Renal cortical epithelial cell (primary cell): ENCODE measurements around the gene C6orf141. TPM values are rescaled to one million over a fixed set of nuclear protein-coding genes. Genes with fewer than 3 reads are reported as not detected.
A peak's percentile ranks its signal among the peaks of the same experiment; 100 is the strongest.

Experiments
- DNase-seq: peaks from one replicate; pipeline ENCODE4 v3.0.0-alpha.2; 2011; ENCODE audit warnings: low read depth
- total RNA-seq: library from RNA; depleted of rRNA; stranded (reverse); fragments of >200 nt; gene quantifications from 2 replicates; pipeline ENCODE4 v1.2.3, GENCODE V29; 2014

The C6orf141 gene
- total RNA-seq: 2.4 and 4.7 TPM in 2 replicates

DNA sequence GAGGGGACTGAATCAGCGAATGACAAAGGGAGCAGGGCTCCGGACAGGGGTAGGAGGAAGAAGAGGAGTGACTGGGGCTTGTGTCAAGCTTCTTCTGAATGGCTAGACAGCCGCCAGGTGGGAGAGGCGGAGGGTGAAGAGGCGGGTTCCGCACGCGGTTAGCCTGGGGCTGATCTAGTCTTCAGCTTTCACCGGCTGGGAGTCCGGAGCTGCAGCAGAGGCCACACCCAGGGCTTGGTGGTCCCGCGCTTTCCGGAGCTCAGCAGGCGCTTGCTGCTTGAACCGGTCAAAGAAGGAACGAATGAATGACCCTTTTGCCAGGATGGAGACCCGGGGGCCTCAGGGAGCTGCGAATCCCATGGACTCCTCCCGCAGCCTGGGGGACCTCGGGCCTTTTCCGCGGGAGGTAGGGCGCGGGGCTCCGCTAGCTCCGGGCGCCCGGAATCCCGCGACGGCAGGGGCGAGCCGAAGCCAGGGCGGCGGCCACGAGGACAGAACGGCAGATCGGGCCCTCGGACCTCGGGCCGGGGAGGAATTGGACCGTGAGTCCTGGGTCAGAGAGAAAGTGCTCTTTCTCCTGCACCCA is at the start of gene C6orf141:
Gene C6orf141 (plus strand): TSS at position 177 of the 586 bp plus-strand sequence. CDS start 125 bp downstream, at position 302.
- DNase-seq: peak; percentile 17

DNA sequence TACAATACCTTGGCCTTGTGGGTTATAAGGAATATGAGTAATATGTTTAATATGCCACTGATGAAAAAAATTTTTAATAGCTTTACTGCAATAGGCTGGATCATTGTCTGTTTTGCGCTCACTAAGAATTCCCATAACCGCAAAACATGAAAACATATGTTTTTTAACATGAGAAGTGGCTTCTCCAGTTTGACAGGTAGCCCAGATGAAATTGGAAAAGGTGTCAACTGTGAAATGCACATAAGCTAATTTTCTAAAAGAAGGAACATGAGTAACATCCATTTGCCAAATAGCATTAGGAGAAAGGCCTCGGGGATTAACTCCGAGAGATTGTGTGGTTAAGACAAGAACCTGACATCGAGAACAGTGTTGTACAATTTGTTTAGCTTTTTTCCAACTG is 45.8 kb upstream of the C6orf141 start:
- DNase-seq: no peak

DNA sequence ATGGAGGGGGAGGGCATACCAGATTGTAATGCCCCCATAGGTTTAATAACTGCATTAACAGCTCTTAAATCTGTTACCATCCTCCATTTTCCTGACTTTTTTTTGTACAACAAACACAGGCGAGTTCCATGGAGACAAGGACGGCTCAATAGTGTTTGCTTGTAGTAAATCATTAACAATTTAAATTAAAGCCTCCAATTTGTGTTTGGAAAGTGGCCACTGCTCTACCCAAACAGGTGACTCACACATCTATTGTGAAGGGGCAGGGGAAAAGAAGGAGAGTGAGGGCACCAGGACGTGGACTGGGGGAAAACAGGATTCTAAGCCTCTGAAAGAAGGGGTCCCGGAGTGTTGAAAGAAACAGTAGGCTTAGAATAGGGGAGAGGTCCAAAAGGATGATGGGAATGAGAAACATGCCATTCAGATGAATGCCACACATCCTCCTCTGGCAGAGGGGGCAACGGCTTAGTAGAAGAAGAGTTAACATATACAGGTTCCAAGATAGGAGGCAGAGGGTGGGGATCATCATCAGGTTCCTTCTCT is 43.8 kb upstream of the C6orf141 start:
- peak; percentile 89 for DNase-seq

DNA sequence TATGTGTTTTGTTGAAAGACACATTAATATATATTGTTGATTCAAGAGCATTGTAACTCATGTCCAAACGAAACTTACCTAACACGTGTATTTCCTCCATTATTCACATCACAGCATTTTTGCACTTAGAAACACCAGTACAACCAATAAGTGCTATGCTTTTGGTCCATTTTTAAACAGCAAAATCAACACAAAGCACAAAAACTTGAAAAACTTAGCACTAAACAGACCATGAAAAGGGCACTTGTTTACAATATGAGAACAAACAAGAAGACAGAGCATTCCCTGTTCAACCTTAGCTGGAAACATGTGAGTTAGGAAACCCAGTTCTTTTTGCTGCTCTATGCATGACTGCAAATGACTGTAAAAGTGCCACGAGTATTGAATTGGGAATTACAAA is 41.1 kb upstream of the C6orf141 start:
- DNase-seq: no peak

- no peak for DNase-seq
Measured at GRCh38 chr6:49513153-49513989, 37.1 kb upstream of the C6orf141 start.

DNA sequence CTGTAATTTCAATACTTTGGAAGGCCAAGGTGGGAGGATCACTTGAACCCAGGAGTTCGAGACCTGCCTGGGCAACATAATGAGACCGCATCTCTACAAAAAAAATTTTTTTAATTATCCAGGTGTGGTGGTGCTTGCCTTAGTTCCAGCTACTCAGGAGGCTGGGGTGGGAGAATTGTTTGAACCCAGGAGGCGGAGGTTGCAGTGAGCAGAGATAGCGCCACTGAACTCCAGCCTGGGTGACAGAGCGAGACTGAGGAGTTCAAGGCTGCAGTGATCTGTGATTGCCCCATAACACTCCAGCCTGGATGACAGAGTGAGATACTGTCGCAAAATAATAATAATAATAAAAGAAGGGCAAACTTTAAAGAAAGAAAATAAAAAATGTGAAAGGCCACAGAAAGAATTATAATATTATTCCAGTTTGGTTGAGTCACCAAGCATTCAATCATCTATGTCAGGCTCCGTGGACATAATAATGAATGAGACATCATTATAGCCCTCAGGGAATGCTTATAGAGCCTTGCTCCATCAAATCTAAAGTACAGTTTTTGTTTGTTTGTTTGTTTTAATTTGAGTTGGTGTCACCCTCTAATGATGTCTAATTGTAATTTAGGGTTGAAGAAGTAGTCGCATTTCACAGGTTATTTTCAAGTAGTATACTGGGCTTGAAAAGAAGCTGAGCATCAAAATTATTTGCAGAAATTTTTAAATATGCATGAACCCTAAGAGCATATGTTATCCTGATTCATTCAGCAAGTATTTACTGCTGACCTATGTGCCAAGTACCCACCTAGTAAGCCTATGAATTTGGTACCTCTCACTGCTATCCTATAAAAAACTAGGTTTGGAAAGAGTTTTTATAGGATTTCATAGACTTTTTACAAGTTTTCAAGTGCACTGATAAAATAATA is 35.6 kb upstream of the C6orf141 start:
- DNase-seq: no peak

DNA sequence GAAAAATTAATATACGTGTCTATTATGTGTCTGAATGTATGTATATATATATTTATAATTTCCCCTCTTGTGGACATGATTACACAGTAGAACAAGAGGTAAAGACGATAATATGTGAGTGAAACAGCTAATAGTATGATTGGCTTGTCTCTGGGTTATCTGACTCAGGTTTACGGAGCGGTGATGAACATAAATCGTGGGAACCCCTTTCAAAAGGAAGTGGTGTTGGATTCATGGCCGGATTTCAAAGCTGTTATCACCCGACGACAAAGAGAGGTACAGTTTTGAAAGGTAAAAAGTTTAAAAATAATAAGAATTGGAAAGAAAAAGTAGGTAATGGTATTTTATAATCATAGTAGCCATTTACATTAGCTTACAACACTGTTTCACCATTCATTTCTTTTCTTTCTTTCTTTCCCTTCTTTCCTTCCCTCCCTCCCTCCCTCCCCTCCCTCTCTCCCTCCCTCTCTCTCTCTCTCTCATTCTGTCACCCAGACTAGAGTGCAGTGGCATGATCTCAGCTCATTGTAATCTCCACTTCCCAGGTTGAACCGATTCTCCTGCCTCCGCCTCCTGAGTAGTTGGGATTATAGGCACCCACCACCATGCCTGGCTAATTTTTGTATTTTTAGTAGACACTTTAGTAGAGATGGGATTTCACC is 34.9 kb upstream of the C6orf141 start:
- DNase-seq: no peak

DNA sequence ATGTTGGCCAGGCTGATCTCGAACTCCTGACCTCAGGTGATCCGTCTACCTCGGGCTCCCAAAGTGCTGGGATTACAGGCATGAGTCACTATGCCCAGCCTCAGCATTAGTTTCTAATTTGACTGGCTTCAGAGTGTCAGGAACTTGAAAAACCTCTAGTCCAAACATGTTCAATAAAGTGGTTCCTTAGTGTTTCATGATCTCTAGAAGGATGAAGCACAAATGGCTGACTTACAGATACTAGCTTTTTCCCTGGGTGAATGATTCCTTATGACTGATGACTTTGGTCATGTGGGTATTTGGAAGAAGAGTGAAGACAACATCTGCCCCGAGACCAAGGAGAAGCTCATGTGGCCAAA is 34.3 kb upstream of the C6orf141 start:
- DNase-seq: no peak

DNA sequence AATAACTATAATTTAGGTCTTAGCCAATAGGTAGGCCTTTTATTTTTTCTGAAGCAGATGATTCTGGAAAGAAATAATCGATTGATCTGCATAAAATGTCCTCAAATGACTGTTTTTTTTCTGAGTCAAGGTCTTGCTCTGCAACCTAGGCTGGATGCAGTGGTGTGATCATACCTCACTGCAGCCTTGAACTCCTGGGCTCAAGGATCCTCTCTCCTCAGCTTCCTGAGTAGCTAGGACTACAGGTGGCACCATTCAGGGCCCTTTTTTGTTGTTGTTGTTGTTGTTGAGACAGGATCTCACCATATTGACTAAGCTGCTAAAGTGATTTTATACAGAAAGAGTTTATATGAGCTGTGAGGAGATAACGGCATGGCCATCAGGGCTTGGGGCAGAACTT is 32.5 kb upstream of the C6orf141 start:
- DNase-seq: no peak

DNA sequence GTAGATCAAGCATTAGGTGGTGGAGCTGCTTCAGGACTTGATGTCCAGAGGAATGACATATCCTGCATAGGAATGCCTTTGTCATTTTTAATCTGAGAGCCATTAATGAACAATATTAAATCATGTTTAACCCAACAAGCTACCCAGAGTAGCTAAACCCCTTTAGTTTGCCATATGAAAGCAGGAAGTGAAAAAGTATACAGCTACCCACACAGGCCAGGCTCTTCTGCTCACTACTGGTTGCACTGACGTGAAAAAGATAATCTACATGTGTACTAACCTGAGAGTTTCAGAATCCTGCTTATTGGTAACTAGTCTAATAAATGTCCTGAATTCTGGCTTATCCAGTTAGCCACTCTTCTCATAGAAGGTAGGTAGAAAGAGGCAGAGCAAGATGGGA is 30.8 kb upstream of the C6orf141 start:
- no peak for DNase-seq

DNA sequence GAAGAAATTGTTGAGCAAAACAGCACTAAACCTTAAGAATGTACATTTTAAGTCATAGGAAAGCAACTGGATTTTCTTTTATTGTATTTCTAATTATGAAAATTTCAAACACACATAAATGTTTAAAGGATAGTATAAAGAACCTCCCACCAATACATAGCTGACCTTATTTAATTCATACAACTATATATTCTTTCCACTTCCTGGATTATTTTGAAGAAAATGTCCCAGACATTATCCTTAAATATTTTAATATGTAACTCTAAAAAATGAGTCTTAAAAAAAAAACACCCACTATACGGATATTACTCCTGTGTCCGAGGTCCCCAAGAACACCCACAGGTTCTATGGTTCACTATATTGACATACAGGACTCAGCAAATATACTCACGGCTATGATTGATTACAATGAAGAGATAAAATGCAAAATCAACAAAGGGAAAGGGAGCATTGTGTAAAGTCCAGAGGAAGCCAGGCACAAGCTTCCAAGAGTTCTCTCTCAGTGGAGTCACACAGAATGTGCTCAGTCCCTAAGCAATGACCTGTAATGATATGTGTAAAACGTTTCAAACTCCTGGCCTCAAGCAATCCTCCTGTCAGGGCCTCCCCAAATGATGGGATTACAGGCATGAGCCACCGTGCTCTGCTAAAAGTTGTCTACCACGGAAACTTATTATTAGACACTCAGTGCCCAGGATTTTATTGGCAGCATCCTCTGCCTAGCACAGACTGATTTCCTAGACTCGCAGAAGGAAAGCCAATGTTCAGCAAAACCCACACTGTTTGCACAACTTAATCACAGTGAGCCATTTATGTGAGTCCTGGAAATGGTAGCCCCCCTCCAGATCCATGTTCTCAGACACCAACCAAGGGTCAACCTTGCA is 27.5 kb upstream of the C6orf141 start:
- no peak for DNase-seq

DNA sequence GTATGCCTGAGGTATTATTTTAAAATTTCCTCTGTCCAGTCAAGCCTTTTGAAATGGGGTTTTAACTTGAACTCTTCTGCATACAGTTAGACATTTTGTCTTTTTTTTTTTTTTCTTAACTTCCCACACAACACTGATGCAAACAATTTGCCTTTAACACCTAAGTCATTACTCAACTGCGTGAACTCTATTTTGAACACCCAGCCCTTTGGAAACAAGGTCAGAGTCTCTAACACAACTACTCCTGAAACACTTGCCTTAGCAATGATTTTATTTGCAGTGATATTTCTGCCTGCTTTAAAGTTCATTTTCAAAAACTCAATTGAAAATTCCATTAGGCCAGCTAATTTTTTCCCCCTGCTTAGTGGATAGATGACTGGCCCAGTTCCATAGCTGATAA is 26.6 kb upstream of the C6orf141 start:
- no peak for DNase-seq

GRCh38 chr6:49524541-49524940 is 25.9 kb upstream of the C6orf141 start:
- DNase-seq: no peak

DNA sequence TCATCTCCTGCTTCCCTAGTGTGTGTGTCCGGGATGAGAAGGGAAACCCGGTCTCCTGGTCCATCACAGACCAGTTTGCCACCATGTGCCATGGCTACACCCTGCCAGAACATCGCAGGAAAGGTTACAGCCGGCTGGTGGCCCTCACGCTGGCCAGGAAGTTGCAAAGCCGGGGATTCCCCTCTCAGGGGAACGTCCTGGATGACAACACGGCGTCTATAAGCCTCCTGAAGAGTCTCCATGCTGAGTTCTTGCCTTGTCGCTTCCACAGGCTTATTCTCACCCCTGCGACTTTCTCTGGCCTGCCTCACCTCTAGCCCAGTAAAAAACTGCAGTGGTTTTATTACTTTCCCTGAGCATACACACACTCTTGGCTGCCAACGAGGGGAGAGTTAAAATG is 23.9 kb upstream of the C6orf141 start:
- no peak for DNase-seq

- peak; percentile 68 for DNase-seq
Measured at GRCh38 chr6:49527320-49527719, 23.1 kb upstream of the C6orf141 start.

GRCh38 chr6:49528571-49528970 is 21.9 kb upstream of the C6orf141 start:
- DNase-seq: peak; percentile 93

DNA sequence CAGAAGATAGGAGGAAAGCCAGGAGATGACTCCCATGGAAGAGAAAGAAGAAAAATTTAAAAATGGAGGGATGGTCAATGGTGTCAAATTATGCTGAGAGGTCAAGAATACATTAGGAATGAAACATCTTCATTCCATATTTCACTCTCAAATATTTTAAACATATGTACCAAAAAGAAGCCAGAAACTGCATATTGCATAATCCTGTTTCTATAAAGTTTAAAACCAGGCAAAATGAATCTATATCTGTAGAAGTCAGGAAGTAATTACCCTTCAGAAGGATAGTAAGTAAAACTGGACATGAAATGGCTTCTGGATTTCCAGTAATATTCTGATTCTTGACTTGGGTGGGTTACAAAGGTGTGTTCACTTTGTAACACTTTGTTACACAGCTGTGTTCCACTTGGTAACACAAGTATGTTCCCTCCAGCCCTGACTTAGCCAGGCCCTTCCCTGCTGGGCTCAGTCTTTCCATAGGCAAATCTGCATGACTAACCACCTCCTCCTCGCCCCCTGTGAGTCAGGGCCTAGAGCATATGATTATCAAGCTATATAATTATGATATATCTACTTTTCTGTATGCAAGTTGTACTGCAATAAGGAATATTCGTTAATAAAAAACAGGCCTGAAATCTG is 20.2 kb upstream of the C6orf141 start:
- no peak for DNase-seq

GRCh38 chr6:49531774-49532569 is 18.5 kb upstream of the C6orf141 start:
- DNase-seq: peak; percentile 79

DNA sequence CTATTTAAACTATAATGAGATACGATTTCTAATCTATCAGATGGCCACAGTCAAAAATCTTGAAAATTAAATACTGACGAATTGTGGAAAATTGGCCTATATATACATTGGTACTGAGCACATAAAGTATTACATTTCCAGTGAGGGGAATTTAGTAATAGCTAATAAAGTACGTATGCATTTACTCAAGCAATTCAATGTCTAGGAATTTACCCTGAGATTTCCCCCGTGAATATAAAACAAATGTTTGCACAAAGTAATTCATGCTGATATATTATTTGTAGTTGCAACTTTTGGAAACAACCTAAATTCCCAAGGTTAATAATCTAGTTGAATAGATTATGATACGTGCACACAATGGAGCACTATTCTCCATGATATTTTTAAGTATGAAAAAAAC is 14.7 kb upstream of the C6orf141 start:
- no peak for DNase-seq
